Measurements from ENCODE around the gene KBTBD8. TPM values are rescaled to one million over a fixed set of nuclear protein-coding genes. Genes with fewer than 3 reads are reported as not detected.

KBTBD8 gene
- total and polyA plus RNA-seq, 9 of the 15 experiments (the other 6 are each of a cell fraction or from before 2014, with no cell fraction given) = 2.7 to 9.1 (median 5.6) TPM

- TF ChIP-seq ZNF280A (IDR thresholded peaks at IDR 0.05; ENCODE audit: low read depth, partially characterized antibody) (no peak), GTF2E2 (tag; IDR thresholded peaks at IDR 0.05) (no peak), MCM5 (IDR thresholded peaks at IDR 0.05; ENCODE audit: low read depth) (no peak), NONO (IDR thresholded peaks at IDR 0.05; ENCODE audit: low read depth in 2 of 2, low read length in 1 of 2) (no peak), KLF6 (CRISPR knock-in tag; IDR thresholded peaks at IDR 0.05; ENCODE audit: borderline replicate concordance) (no peak), NCOA1 (IDR thresholded peaks at IDR 0.05; ENCODE audit: low read depth) (peak; percentile 60; the same call in 1 of the 2 replicates), STAT5B (CRISPR knock-in tag; IDR thresholded peaks at IDR 0.05) (no peak), ZFP36 (IDR thresholded peaks at IDR 0.05; ENCODE audit: low read depth, low read length, partially characterized antibody) (no peak), HMGXB4 (CRISPR knock-in tag; IDR thresholded peaks at IDR 0.05) (no peak), ZBED1 (IDR thresholded peaks at IDR 0.05) (no peak), SMARCE1 (IDR thresholded peaks at IDR 0.05) (peak; percentile 81), ZNF589 (CRISPR knock-in tag; IDR thresholded peaks at IDR 0.05; ENCODE audit: low read depth) (no peak), SIX5 (IDR thresholded peaks at IDR 0.05; ENCODE audit: borderline replicate concordance in 1 of 2, insufficient read depth in 1 of 2, low read depth in 1 of 2, low read length in 2 of 2) (no peak), HES1 (IDR thresholded peaks at IDR 0.05; ENCODE audit: low read depth) (no peak), CSDE1 (IDR thresholded peaks at IDR 0.05) (no peak), SNRNP70 (optimal IDR thresholded peaks at IDR 0.05; ENCODE audit: low read depth, low read length) (no peak), NFIC (IDR thresholded peaks at IDR 0.05) (peak; percentile 33; the same call in 1 of the 2 replicates), NUFIP1 (IDR thresholded peaks at IDR 0.05; ENCODE audit: partially characterized antibody) (no peak), MCM2 (IDR thresholded peaks at IDR 0.05; ENCODE audit: low read depth) (no peak), TOE1 (IDR thresholded peaks at IDR 0.05; ENCODE audit: borderline replicate concordance) (no peak), TOE1 (CRISPR knock-in tag; IDR thresholded peaks at IDR 0.05; ENCODE audit: borderline replicate concordance, low read depth) (no peak), ZNF778 (CRISPR knock-in tag; IDR thresholded peaks at IDR 0.05) (no peak), MTA3 (IDR thresholded peaks at IDR 0.05; ENCODE audit: borderline replicate concordance) (no peak), JUND (IDR thresholded peaks at IDR 0.05; ENCODE audit: borderline replicate concordance, low read depth, low read length) (peak; percentile 18; the same call in 1 of the 2 replicates), JUND (tag; IDR thresholded peaks at IDR 0.05; ENCODE audit: borderline replicate concordance, low read depth, low read length) (peak; percentile 44; the same call in 1 of the 3 replicates)
- TF ChIP-seq, protein P1, sequence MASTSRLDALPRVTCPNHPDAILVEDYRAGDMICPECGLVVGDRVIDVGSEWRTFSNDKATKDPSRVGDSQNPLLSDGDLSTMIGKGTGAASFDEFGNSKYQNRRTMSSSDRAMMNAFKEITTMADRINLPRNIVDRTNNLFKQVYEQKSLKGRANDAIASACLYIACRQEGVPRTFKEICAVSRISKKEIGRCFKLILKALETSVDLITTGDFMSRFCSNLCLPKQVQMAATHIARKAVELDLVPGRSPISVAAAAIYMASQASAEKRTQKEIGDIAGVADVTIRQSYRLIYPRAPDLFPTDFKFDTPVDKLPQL (IDR thresholded peaks at IDR 0.05; ENCODE audit: extremely low read depth, insufficient read length) = no peak
Observed at GRCh38 chr3:67011414-67012131, 13.5 kb downstream of the KBTBD8 start (continued).
